NOMO-1 (cell line): ENCODE measurements around the gene TMEM119.
"Not testable (repeated sequence)": the region's sequence is repeated elsewhere in the genome, so short reads cannot be mapped to it uniquely, and the experiment has no call there.

Source experiments
- DNase-seq, 2 experiments: peaks; one replicate each; lab custom pipeline; 2025; ENCODE audit not compliant: unreplicated experiment in 2 of 2; lab: John Stamatoyannopoulos, UW

TMEM119 gene

DNA sequence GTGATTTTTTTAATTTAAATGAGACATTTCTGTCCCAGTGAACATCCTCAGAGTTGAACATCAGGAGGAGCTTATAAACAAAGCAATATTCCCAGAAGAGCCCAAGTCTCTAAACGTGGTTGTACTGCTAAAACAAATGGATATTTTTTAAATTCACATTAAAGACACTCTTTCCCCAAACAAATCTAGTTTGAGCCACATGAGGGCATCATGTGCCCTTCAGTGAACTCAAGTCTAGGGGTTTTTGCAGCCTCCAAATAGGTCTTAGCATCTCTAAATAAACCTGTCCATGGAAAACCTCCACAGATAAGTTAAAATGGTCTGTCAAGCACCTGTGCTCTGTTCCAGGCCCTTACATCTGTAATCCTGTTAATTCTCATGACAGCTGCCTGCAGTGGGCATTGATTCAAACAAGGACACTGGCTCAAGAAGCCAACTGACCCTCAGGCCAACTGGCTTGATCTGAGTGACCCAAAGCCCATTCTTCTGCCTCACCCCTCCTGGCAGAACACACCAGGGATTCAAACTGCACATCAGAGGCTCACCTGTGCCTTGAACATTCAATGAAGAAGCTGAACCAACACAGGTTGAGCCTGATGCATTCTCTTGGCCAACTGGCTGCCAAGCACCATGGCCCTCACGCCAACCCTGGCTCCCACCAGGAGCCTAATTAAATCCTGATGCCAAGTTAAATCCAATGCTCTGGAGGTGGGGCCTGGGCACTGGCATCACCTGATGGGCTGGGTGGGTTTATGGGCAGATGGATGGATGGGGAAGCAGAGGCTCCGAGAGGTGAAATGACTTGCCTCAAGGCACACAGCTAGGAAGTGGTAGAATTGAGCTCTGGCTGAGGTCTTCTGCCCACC is 26.9 kb downstream of the TMEM119 start:
- DNase-seq = peak in 1 of 2 experiments; percentile 20

DNA sequence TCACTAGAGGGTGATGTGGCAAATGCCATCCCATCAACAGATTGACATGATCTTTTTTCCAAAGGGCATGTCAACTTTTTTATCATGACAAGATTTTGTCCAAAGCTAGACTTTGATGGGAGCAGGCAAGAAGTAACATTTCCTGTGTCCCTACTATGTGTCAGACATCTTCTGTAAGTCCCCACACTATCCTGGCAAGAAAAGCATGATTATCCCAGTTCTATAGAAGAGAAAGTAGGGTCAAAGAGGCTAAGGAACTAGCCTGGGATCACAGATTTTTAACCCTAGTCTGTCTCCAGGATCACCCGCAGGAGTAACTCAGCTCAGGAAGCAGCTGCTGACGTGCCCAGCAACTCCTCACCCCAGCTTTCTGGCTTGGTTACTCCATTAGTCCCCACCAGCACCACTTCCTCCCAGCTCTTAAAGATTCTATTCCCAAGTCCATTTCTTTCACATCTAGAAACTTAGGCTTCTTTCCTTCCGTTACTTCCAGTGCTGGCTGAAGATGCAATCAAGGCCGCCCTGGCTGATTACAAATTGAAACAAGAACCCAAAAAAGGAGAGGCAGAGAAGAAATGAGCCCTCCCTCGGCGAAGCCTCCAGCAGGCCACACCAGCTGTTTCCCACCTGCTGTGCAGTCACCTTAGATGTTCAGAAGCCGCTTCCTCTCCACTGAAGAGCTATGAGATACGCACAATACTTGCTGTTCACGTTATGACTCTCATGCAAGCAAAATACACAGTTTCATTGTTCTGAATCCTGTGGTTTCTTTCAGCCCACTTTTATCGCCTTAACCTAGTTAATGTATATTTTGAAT is 29.3 kb downstream of the TMEM119 start:
- no peak for DNase-seq

GRCh38 chr12:108567406-108568337 is 30.2 kb downstream of the TMEM119 start:
- no peak for DNase-seq

DNA sequence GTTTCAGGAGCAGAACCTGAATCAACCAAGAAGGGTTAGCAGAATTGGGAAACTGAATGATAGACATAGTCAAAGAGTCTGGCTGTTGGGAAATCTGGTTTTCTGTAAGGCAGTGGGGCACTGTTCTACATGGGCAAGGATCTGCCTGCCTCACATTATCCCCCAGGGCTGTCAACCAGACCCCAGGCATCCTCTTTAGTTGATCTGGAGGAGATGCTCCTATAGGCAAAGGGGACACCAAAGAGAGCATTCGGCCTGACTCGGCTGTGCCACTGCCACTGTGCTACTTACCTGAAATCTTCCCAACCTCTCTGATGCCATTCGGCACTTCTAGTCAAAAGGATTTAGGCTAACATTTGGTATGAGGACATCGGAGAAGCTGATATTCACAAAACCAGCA is 31.4 kb downstream of the TMEM119 start:
- no peak for DNase-seq

DNA sequence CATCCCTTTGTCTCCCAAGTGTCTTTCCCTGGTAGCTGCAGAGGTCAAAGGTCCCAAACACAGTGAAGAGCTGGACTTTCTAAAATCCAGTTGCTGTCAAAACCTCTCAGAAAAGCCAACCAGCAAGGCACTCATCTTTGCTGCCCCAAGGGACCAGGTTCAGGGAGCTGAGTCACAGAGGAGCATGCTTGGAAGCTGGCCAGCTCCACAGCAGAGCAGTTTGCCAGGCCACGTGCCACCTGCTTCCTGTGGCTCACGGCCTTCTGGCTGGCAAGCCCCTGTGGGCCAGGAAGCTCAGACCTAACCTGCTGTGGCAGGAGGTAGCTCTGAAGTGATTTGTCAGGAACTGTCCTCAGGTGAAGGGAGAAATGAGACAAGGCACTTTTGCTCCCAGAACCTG is 31.9 kb downstream of the TMEM119 start:
- DNase-seq = no peak

GRCh38 chr12:108565146-108565545 is 32.7 kb downstream of the TMEM119 start:
- DNase-seq = no peak

DNA sequence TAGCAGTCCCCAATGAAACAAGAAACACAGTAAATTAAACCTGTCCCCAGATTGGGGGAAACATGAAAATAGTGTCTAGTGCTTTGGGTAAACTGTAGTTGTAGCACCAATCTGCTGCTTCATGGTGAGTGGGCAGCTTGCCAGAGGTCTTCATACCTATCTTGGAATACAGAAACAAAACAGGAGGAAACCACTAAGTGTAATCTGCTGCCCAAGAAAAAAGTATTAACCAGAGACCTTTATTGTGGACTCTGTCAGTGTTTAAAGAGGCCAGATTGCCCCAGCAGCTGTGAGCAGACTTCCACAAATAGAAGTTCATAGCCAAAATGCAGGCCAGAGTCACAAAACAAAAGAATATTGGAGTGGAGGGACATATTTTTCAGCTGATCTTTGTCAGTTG is 33.2 kb downstream of the TMEM119 start:
- no peak for DNase-seq

DNA sequence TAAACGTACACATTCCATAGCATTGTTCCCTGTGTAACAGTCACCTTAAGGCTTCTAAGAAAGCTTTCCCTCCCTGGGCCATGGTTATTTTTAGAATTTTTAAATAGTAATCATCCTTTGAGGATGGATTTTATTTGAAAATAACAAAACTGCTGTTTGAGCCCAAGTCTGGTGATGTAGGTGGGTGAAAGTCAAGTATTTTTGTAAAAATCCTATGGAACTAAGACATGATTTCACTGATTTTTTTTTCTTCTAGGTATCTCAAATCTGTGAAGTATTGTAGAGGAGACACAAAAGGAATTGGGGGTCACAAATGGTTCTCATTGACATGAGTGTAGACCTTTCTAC is 34.1 kb downstream of the TMEM119 start:
- DNase-seq = no peak

GRCh38 chr12:108563136-108563803 is 34.6 kb downstream of the TMEM119 start:
- peak; percentile 80 to 86 for DNase-seq

DNA sequence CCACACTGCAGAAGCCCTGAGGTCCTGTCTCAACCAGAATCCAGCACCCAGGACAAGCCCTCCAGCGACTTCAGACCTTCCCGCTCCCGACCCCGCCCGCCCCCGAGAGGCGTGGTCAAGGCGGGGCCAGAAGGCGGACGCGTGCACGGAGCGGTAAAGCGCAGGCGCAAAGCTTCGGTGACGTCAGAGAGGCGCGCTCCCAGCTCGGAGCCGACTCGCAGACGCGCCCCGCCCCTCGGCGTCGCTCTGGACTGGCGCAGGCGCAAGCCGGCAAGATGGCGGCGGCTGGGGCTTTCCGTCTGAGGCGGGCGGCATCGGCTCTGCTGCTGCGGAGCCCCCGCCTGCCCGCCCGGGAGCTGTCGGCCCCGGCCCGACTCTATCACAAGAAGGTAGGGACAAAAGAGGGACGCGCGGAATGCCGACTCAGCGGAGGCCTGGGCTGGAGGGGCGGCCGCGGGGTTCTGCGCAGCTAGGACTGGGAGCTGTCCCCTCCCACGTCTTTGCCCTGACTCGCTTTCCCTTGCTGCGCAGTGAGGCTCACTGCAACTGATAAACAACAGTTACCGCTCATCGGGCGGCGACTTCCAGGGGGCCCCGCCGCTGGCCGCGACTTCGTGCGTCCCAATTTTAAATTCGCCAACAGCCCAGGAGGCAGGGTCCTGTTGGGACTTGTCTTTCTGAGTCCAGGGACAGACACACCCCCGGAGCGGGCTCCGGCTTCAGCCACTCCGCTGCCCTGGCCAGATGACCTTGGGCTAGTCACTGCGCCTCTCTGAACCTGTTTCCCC is 35.3 kb downstream of the TMEM119 start, which contains the start of gene ISCU:
ISCU (plus strand) TSS at position 249 of the 788 bp plus-strand sequence; CDS start at position 276, 27 bp downstream.
- DNase-seq = peak; percentile 93 to 96

- DNase-seq = no peak
These were observed 36.0 kb downstream of the TMEM119 start for GRCh38 chr12:108561852-108562347.

DNA sequence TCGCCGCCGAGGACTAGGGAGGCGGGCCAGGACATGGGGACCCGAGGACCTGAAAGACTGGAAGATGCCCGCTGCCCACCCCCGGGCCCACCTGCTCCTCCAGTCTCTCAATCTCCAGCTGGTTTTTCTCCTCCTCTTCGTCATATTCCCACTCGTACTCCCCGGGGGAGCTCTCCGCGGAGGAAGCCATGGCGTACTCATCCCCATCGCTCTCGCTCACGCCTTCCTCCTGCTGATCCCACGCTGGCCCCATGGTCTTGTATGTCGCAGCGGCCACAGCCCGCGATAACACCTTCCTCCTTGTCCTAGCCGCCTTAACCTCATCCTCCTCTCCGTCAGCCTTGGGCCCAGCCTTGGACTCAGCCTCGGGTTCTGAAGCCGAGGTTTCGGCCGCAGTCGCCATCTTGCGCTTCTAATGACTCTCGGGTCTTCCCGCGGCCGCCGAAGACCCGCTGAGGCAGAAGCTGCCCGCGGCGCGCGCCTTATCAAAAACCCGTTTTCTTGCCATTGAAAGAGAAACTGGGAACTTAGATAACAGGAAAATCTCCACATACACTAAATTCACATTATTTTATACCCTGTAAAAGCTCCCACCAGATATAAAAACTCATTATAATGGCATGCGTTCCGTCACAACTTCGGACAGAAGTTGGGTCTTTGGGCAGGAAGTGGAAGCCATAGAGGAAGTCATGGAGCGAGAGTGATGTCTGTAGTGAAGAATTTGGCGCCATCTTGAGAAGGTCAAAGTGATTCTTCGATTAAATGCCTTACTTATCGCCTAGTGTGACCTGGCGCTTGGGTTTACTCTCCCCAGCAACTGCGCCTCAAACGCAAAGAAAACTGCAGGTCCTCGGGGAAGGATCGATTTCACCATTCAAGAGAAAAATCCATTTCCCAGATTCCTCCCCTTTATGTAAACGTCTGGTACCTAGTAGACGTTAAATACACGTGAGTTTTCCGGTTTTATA is 36.8 kb downstream of the TMEM119 start, which contains the start of gene SART3:
SART3 (minus strand) TSS at position 422 of the 968 bp plus-strand sequence; CDS start at position 403, 19 bp downstream.
- DNase-seq = peak; percentile 89 to 94

DNA sequence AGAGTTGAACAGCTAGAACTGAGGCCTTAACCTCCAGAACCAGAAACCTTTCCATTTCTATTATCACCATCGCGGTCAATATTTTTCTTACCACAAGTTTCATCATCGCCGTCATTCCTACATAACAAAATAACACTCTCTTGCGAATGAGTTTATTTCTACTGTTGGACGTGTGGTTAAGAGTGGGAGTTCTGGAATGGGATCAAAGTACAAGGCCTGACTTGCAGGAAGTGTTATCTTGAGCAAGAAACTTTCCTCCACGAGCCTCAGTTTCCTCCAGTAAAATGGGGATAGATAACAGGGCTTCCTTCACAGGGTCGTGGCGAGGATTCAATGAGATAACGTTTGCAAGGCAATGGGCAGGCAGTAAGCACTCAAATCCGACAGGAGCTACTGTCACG is 37.6 kb downstream of the TMEM119 start:
- peak in 1 of 2 experiments; percentile 20 for DNase-seq

DNA sequence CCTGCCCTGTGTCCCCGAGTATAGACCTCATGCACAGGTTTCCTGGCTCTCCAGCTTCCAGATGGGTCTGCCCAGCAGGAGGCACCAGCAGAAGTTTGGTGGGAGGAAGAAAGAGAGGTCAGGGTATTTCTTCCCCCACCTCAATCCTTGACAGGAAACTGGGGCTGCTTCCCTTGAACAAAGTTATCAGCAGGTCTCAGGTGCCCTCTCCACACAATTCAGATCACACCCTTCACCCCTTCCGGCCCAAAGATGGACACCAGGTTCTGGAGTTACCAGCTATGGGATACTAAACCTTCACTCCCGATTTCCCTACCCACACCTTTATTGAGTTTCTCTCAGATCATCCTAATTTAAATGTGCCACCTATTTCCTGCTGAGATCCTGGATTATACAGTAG is 38.1 kb downstream of the TMEM119 start:
- no peak for DNase-seq

- no peak for DNase-seq
These were observed 38.8 kb downstream of the TMEM119 start for GRCh38 chr12:108559007-108559655.

DNA sequence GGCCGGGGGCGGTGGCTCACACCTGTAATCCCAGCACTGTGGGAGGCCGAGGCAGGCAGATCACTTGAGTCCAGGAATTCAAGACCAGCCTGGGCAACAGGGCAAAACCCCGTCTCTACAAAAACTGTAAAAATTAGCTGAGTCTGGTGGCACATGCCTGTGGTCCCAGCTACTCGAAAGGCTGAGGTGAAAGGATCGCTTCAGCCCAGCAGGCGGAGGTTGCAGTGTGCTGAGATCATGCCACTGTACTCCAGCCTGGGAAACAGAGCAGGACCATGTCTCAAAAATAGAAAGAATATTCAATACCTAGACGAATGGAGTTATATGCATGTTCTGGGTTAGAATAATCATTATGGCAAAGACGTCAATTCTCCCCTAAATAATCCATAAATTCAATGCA is 42.5 kb downstream of the TMEM119 start:
- not testable (repeated sequence) for DNase-seq

DNA sequence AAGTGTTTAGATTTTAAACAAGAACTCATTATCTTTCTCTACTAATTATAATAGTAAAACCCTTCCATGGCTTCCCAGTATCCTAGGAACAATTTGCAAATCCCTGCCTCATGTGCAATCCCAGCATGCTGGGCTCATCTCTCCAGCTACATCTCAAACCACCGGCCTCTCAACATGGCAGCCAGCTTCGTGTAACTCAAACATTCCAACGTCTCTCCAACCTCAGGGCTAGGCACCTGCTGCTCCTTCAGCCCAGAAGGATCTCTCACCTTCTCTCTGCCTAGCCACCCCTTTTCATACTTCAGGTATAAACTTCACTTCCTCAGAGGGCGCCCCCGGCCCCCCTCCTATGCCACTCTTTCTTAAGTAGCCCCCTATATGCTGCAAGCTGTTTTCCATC is 44.1 kb downstream of the TMEM119 start:
- no peak for DNase-seq
